ENCODE data around the gene C10orf67.
"Not testable (repeated sequence)": the region's sequence is repeated elsewhere in the genome, so short reads cannot be mapped to it uniquely, and the experiment has no call there.

C10orf67 gene

GRCh38 chr10:23344241-23344841 is at the start of gene C10orf67:
Gene C10orf67 (minus strand): TSS chr10:23344797. CDS start chr10:23344774, 23 bp downstream.
- no peak for DNase-seq

DNA sequence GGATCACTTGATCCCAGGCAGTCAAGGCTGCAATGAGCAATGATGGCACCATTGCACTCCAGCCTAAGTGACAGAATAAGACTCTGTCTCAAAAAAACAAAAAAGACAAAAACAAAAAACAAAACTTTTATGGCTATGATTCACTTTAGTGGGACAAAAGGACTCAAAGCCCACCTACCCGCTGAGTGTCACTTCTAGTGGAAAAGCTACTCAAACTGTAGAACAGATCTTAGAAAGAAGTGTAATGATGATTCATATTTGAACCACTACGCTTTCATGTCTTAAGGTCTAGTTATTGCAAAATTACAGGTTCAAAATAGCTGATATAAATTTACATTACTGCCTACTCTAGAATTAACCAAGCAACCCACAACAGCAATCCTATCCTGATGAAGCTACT is 47.2 kb upstream of the C10orf67 start:
- peak; percentile 4 for DNase-seq

GRCh38 chr10:23390809-23391208 is 46.2 kb upstream of the C10orf67 start:
- DNase-seq = no peak

DNA sequence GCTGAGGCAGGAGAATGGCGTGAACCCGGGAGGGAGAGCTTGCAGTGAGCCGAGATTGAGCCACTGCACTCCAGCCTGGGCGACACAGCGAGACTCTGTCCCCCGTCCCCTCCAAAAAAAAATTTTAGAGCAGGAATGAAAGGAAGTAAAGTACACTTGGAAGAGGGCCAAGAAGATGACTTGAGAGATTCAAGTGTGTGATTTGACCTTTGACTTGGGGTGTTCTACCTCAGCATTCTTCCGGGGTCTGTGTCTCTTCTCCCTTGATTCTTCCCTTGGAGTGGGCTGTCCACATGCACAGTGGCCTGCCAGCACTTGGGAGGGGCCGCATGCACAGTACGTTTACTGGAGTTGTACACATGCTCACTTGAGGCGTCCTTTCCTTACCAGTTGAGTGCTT is 45.8 kb upstream of the C10orf67 start:
- DNase-seq = not testable (repeated sequence)

- not testable (repeated sequence) for DNase-seq
Observed at GRCh38 chr10:23387516-23387915, 42.9 kb upstream of the C10orf67 start.

DNA sequence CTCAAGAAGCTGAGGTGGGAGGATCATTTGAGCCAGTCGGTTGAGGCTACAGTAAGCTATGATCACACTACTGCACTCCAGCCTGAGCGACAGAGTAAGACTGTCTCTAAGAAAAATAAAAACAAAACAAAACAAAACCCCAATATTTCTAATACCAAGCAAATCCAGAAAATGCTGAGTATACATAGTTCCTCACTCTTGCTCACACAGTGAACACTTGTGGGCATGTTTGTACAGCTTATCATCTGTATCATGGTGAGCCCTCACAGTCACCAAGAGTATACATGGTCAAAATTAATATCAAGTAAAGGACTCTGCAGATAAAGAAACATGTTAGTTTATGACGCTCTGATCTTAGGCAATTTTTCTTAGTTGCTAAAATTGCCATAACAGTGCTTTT is 41.5 kb upstream of the C10orf67 start:
- DNase-seq = no peak

DNA sequence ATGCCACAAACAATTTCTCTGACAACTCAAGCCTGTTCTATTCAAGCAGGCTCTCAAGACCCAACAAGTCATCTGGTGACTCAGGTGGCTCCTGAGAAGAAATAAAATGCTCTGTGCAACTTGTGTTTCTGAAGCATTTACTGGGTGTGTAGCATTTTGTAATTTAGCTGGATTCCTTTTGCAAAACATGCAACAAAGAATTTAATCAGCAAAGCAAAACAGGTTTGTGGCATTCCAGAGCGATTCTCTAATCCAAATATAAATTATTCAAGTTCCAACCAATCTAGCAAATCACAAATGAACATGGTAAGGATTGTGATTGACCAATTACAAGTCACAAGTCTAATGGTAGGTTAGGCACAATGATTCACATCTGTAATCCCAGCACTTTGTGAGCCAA is 39.8 kb upstream of the C10orf67 start:
- no peak for DNase-seq

GRCh38 chr10:23383637-23384036 is 39.0 kb upstream of the C10orf67 start:
- DNase-seq = no peak

DNA sequence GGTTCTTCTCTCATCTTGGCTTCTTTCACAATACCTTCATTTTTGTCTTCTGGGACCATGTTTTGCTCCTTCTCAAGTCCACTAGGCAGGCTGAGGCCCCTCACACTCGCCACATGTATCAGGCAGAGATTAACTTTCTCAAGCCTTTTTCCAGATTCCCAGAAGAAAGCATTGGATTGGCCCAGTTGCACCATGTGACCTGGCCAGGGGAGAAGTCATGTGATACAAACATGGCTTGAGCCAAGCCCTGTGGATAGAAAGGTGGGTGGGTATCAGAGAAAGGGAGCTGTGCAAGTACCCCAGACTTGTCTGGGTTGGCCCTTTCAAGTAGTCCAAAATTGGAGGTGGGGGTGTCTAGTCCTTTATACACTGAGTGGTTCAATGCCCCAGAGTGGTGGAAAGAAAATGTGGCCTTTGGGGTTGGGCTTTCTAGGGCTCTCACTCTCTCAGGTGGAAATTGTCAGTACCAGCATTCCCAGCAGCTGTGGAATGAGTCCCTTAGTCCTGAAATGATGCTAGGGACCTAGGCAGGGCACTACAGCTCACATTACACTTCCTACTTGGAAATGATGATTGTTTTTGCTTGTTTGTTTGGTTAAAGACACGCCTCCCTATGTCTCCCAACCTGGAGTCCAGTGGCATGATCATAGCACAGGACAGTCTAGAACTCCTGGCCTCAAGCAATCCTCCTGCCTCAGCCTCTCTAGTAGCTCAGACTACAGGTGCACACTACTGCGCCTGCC is 36.9 kb upstream of the C10orf67 start:
- DNase-seq = no peak

DNA sequence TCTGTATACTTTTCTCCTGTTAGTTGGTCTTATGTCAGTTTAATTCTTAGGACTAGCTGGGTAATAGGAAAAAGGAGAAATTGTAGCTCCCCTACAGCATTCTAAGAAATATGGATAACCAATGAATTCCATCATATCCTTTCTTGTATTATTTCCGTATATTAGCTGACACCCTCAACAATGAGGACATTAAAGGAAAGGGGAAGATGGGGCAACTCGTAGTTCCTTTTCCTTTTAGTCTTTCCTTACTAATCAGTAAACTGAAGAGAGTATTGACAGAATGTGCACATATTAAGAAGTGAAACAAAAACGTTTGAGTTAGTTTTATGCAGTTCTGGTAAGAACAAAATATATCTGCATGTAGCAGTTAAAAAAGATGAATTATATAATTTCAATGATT is 35.1 kb upstream of the C10orf67 start:
- DNase-seq = no peak

GRCh38 chr10:23376229-23376655 is 31.6 kb upstream of the C10orf67 start:
- no peak for DNase-seq

DNA sequence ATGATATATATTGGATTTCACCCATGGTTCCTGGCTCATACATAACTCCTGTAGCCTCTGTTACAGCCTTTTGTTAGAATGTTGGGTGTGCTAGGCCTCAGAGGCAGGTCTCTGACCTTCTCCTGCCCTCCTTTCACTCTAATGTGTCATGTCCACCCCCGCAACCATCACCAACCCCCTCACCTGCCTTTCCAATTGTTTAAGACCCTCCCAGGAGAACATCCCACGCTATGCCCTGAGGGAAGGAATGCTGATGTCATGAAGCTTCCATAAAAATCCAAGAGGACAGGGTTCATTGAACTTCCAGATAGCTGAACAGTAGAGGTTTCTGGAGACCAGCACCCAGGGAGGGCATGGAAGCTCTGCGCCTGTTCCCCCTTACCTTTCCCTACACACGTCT is 30.8 kb upstream of the C10orf67 start:
- DNase-seq = no peak

DNA sequence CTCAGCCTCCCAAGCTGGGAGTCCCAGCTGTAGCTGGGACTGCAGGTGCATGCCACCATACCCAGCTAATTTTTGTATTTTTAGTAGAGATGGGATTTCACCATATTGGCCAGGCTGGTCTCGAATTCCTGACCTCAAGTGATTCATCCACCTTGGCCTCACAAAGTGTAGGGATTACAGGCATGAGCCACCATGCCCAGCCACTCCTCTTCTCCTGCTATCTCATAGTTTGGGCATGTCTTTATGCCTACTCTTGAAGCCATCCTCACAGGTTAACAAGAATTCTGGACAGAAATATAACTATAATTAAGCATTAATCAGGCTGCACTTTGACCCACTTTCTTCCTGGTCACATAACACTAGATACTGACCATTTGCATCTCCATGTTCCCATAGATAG is 28.6 kb upstream of the C10orf67 start:
- DNase-seq = no peak

- no peak for DNase-seq
Observed at GRCh38 chr10:23371073-23371472, 26.5 kb upstream of the C10orf67 start.

DNA sequence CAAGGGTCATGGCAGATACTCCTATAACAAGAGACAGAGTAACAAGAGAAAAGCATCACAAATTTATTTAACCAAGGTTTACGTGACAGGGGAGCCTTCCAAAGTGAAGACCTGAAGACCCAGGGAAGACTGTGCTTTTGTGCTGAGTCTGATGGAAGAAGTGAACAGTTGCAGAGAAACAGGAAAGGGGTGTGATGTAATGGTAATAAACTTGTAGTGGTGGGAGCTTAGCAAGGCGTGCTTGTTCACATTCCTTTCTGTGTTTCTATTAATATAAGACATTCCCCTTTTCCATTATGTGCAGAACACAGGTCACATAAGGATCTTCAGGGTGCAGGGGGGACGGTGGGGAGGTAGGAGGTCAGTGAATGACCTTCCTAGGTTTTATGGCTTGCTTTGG is 25.5 kb upstream of the C10orf67 start:
- no peak for DNase-seq

DNA sequence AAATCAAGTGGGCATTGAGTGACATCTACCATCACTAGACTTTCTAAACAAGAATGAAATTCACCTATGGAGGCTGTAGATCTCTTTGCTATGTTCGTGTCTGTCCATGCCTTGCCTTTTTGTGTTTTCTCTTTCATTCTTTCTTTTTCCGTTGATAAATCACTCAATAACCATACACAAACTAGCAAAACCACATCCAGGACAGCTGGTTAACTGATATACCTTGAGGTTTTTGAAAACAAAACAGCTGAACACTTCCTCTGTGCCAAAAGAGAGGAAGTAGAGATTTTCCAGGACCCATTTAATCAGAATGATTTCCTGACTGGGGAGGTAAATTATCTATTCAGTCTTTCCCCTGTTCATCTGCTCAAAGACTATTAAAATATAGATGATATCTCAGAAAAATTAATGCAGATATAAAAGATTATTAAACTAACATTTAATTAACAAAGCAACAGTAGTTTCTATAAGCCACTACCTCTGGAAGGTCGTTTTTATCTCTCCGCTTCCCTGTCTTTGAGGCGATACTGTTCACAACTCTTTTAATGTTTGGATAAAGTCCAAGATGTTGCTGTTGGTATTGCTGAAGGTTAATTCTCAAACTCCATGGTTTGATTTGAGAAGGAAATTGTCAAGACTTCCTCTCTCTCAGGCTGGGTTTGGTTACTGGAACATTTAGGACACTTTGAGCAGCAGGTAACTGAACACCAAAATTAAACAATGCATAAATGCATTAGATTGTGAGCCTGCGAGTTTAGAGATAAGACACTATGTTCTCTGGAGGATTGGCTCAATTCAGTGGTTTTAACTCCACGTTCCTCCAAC is 24.4 kb upstream of the C10orf67 start:
- no peak for DNase-seq

- DNase-seq = no peak
Observed at GRCh38 chr10:23367896-23368595, 23.4 kb upstream of the C10orf67 start.

DNA sequence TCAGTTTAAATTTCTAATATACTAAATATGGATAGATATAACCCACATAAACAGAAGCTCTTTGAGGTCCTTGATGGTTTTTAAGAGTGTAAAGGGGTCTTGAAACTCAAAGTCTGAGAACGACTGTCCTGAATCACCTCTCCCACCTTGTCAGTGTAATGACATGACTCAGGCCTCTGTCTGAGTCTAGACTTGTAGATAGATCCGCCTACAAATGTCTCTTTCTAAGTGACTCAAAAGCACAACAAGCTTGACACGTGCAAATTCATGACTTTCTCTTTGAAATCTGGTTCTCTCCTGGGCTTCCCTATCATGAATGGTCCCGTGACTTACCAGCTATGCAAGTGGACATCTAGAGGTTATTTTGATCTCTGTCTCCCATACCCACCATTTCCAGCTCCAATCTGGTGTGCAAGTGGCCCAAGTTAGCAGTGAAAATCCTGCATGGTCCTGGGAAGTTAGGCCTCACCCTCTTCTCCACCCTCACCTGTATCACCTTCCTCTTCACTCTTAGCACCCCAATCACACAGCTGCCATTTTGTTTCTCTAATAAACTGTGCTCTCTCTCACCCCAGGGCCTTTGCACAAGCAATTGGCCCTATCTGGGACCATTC is 20.9 kb upstream of the C10orf67 start:
- DNase-seq = not testable (repeated sequence)

DNA sequence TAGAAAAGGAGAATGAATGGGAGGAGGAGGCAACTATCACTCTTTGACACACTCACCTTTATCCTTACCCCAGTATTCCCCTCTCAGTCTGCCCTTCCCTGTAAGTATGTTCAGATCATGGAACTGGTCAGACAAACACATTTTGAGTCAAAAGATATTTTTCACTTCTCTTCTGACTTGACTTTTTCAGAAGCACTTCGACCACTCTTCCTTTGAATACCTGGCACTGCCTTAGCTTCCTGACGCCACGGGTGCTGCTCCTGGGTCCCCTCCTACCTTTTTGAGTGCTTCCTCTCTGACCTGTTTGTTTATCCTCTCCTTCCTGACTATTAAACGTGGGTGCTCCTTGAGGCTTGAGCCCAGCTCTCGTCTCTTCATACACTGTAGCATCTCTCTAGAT is 19.8 kb upstream of the C10orf67 start:
- DNase-seq = no peak

GRCh38 chr10:23363793-23364135 is 19.2 kb upstream of the C10orf67 start:
- no peak for DNase-seq

DNA sequence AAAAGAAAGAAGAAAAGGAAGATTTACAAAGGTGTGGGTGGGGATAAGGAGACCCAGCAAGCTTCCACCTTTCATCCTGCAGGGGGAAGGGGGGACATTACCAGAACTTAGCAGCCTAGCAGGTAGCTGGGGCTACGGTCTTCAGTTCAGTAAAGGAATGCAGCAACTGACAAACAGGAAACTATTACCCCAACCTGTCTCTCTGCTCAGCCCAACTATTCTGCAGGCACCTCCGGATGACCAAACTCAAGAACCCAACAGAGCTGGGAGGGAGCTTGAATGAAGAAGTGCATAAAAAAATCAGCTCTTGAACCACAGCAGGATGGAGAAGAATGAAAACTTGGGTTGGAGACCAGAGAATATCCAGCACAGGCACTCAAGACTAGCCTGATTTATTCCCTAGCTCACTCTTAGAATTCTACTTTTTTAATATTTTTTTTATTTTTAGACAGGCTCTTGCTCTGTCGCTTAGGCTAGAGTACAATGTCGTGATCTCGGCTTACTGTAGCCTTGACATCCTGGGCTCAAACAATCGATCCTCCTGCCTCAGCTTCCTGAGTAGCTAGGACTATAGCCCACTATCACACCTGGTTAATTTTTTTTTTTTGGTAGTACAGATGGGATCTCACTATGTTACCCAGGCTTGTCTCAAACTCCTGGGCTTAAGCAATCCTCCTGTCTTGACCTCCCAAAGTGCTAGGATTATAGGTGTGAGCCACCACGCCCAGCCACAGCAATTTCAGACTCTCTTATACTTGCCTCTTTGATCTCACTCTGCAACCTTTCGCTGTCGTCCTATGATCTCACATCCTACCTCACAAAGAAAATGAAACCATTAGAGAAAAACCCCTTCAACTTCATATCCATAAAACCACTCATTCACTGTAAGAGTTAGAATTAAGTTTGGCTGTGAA is 18.5 kb upstream of the C10orf67 start:
- DNase-seq = peak; percentile 28

Measured in stimulated activated naive CD4-positive, alpha-beta T cell treated with Interleukin-2 at 50 U/mL for 16 hours (primary cell).